MV-4-11 (cell line): ENCODE measurements around the gene GGT6.
"Not testable (repeated sequence)": the region's sequence is repeated elsewhere in the genome, so short reads cannot be mapped to it uniquely, and the experiment has no call there.

Experiments
- DNase-seq: peaks from one replicate; lab custom pipeline; 2025; lab: John Stamatoyannopoulos, UW

Gene GGT6, protein sequence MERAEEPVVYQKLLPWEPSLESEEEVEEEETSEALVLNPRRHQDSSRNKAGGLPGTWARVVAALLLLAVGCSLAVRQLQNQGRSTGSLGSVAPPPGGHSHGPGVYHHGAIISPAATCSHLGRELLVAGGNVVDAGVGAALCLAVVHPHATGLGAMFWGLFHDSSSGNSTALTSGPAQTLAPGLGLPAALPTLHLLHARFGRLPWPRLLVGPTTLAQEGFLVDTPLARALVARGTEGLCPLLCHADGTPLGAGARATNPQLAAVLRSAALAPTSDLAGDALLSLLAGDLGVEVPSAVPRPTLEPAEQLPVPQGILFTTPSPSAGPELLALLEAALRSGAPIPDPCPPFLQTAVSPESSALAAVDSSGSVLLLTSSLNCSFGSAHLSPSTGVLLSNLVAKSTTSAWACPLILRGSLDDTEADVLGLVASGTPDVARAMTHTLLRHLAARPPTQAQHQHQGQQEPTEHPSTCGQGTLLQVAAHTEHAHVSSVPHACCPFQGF

DNA sequence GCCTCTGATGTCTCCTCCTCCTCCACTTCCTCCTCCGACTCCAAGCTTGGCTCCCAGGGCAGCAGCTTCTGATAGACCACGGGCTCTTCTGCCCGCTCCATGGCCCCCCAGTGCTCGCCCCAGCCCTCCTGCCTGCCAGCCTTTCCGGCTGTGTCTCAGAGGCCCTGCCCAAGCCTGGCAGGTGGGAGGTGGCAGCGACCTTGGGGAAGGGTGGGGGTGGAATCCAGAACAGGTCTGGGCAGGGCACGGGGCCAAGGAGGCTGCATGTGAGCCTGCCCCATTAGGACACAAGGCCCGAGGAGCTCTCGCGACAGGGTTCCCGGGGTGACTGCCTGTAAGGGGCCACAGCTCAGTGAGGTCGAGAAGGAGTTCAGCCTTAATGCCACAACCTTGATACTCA is at the start of gene GGT6:
Gene GGT6 (minus strand): TSS at position 157 of the 400 bp plus-strand sequence. CDS start 56 bp downstream, at position 101.
- no peak for DNase-seq

- DNase-seq, result no peak
Observed at GRCh38 chr17:4610162-4610561, 49.8 kb upstream of the GGT6 start.

GRCh38 chr17:4609761-4610160 is 49.4 kb upstream of the GGT6 start:
- no peak for DNase-seq

DNA sequence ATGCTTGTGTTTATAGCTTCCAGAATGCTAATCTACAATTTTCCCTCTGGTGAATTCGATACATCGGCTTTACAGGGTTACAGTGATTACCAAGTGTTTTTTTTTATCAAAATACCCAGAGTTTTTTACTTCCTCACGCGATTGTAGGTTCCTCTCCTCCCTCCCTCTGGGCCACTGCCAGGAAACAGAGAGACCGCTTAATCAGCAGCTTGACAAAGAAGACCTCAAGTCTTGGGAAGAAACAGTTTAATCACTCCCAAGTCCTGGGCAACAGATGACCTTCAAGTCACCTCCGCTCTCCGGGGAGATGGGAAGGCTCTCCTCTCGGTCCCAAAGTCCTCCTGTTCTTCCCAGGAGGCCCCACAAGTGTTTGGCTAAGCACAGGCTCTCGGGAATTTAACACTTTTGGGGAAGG is 47.4 kb upstream of the GGT6 start:
- peak; percentile 67 for DNase-seq

DNA sequence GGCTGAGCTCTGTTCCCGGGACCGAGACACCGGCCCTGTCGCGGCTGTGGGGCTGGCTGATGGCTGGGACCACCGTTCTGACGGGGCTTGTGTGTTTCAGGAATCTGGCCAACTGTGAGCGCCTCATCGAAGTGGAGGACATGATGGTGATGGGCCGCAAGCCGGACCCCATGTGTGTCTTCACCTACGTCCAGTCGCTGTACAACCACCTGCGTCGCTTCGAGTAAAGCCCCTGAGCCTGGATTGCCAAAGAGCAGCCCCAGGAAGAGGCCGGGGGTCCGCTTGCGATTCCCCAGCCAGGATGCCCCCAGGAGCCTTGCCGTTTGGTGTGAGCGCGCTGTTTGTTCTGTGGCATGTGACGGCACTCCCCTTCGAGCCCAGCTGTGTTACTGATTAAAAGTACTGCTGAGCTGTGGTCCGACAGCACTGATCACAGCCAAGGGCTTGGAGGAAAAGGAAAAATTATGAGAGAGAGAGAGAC is 46.9 kb upstream of the GGT6 start:
- no peak for DNase-seq

DNA sequence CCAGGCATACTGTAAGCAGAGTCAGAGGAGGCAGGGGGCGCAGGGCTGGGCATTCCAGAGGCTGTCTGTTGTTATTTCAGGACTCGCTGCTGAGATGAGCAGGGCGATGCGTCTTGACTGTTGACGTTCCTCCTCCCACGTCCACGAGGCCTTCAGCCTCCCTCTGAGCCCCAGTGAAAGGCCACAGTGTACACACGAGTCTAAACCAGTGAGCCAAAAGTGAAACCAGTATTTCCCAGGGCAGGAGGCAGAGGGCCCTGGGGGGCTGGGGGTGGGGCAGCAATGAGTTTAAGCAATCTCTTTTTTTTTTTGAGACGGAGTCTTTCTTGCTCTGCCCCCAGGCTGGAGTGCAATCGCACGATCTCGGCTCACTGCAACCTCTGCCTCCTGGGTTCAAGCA is 45.4 kb upstream of the GGT6 start:
- peak; percentile 56 for DNase-seq

- not testable (repeated sequence) for DNase-seq
Observed at GRCh38 chr17:4604736-4605135, 44.4 kb upstream of the GGT6 start.

- no peak for DNase-seq
Observed at GRCh38 chr17:4604111-4604644, 43.8 kb upstream of the GGT6 start.

DNA sequence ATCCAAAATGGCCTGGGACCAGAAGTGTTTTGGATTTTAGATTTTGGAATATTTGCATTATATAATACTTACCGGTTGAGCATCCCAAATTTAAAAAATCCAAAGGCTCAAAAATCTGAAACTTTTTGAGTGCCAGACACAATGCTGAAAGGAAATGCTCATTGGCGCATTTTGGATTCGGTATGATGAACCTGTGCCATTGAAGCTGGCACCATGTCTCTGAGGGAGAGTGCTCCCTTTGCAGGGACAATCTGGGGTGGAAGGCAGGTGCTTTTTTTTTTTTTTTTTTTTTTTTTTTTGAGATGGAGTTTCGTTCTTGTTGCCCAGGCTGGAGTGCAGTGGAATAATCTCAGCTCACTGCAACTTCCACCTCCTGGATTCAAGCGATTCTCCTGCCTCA is 41.7 kb upstream of the GGT6 start:
- DNase-seq, result no peak

DNA sequence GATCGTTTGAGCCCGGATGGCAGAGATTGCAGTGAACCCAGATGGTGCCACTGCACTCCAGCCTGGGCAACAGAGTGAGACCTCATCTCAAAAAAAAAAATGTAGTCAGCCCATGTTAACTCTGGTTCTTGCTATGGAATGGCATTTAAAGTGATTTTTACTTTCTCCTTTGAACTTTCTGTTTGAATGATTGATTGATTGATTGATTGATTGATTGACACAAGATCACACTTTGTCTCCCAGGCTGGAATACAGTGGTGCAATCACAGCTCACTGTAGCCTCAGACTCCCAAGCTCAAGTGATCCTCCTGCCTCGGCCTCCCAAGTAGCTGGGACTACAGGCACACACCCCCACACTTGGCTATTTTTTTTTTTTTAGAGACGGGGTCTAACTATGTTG is 40.9 kb upstream of the GGT6 start:
- DNase-seq, result no peak

DNA sequence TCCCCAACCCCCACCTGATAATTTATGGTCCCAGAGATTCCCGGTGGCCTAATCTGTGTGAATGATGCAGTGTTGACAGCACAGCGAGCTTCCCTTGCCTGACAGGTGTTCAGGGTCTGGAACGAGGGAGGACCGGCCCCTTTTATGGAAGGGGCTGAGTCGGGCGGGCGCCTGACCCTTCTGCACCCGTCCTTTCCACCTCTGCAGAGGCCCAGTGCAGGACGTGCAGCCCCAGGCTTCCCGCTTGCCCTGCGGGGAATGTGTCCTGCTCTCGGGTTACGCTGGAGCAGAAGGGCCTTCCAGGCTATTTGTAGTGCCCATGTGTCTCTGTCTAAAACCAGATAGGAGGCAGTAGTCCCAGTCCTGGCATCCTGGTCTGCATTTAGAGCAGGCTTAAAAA is 40.2 kb upstream of the GGT6 start:
- DNase-seq, result no peak

GRCh38 chr17:4599505-4600281 is 39.3 kb upstream of the GGT6 start:
- DNase-seq, result no peak

GRCh38 chr17:4598776-4599504 is 38.6 kb upstream of the GGT6 start:
- no peak for DNase-seq

- DNase-seq, result no peak
Observed at GRCh38 chr17:4597975-4598374, 37.6 kb upstream of the GGT6 start.

- DNase-seq, result no peak
Observed at GRCh38 chr17:4596636-4597380, 36.4 kb upstream of the GGT6 start.

DNA sequence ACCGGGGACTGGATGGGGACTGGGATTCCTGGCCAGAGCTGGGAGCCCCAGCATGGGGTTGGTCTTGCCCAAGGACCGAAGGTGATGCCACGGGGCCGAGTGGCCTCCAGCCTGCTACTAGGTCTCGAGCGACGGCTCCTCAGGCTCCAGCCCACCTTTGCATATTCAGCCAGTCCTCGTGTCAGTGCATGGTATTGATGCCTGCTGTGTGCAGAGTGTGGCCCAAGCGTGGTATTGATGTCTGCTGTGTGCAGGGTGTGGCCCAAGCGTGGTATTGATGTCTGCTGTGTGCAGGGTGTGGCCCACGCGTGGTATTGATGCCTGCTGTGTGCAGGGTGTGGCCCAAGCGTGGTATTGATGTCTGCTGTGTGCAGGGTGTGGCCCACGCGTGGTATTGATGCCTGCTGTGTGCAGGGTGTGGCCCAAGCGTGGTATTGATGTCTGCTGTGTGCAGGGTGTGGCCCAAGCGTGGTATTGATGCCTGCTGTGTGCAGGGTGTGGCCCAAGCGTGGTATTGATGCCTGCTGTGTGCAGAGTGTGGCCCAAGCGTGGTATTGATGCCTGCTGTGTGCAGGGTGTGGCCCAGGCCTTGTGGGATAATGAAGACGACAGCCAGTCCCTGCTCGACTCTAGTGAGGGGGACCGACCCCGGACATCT is 35.4 kb upstream of the GGT6 start:
- DNase-seq, result not testable (repeated sequence)

GRCh38 chr17:4594931-4595684 is 34.7 kb upstream of the GGT6 start:
- DNase-seq, result peak; percentile 11

DNA sequence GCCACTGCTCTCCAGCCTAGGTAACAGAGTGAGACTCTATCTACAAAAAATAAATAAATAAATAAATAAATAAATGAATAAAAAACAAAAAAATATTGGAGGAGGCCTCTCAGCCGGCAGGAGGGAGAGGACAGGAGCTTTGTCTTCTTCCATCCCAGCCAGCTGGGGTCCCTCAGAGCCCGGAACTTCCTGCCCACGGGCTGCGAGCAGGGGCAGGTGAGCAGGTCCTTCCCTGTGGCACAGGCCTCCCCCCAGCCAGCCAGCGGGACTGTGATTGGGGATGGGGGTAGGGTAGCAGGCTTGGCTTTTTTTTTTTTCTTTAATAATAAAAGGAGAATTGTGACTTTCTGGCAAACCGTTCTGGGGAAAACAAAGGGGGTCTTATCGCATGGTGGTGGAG is 34.0 kb upstream of the GGT6 start:
- DNase-seq, result no peak

DNA sequence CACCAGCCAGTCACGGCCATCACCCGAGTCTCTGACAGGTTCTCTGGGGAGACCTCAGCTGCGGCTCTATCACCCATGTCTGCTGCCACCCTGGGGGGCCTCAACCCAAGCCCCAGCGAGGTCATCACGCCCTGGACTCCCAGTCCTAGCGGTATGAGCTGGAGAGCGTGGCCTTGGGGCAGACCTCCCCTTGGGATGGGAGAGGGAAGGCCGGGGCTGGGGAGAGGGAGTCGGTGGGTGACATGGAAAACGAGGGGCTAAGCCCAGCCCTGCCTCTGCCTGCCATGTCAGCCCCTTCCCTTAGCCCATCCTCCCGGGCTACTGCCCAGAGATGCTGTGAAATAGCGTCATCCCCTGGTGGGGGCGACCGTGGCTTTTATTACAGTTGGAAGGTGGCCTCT is 32.6 kb upstream of the GGT6 start:
- no peak for DNase-seq
